NB4 (cell line): ENCODE results near the gene TOMM5.
A peak's percentile ranks its signal among the peaks of the same experiment; 100 is the strongest.

Experiments used
- DNase-seq: peaks from one replicate; pipeline ENCODE4 v3.0.0; 2010; ENCODE audit warnings: low read depth
- H3K4me3 ChIP-seq: one replicate; pipeline ENCODE4 v1.5.1; 2011; ENCODE audit warnings: mild to moderate bottlenecking, low read depth, low read length, moderate library complexity
- CTCF ChIP-seq: IDR thresholded peaks from one replicate; pipeline ENCODE4 v1.5.1; 2012; ENCODE audit warnings: low read depth, low read length
- MAX ChIP-seq: IDR thresholded peaks from 2 replicates; pipeline ENCODE4 v1.6.1; 2011; ENCODE audit warnings: low read depth, low read length
- MYC ChIP-seq: IDR thresholded peaks from 2 replicates; pipeline ENCODE4 v1.6.1; 2011; ENCODE audit warnings: low read depth, low read length
- POLR2A ChIP-seq: IDR thresholded peaks from 2 replicates; pipeline ENCODE4 v1.6.1; 2011; ENCODE audit warnings: mild to moderate bottlenecking; ENCODE audit not compliant: insufficient read length; ENCODE audit errors: extremely low read depth

TOMM5 gene

GRCh38 chr9:37592108-37592951 is at the start of gene TOMM5:
Gene TOMM5, minus strand, starts transcription at chr9:37592597. Its CDS starts 65 bp downstream, at chr9:37592532.
- H3K4me3 ChIP-seq, result peak within 1 kb of the TSS; percentile 83
- no peak for TF ChIP-seq CTCF
- peak; percentile 91 for TF ChIP-seq MYC
- peak; percentile 81 for TF ChIP-seq POLR2A
- TF ChIP-seq MAX, result peak; percentile 78
- DNase-seq, result peak; percentile 91

- no peak overlapping the region for H3K4me3 ChIP-seq
- TF ChIP-seq CTCF (no peak), POLR2A (no peak), MAX (no peak), MYC (no peak)
- no peak for DNase-seq
Measured at GRCh38 chr9:37641331-37641730, 48.9 kb upstream of the TOMM5 start.

GRCh38 chr9:37640246-37640645 is 47.8 kb upstream of the TOMM5 start:
- DNase-seq, result no peak
- no peak for TF ChIP-seq MAX
- TF ChIP-seq CTCF, result no peak
- TF ChIP-seq POLR2A, result no peak
- TF ChIP-seq MYC, result no peak
- H3K4me3 ChIP-seq, result no peak overlapping the region

GRCh38 chr9:37639841-37640240 is 47.4 kb upstream of the TOMM5 start:
- no peak for DNase-seq
- TF ChIP-seq CTCF (no peak), MYC (no peak), MAX (no peak)
- H3K4me3 ChIP-seq, result no peak overlapping the region

- H3K4me3 ChIP-seq, result no peak overlapping the region
- DNase-seq, result no peak
- TF ChIP-seq CTCF (no peak), MAX (no peak), MYC (no peak), POLR2A (no peak)
Measured at GRCh38 chr9:37639109-37639762, 46.8 kb upstream of the TOMM5 start.
